Omental fat pad (tissue), 4 donors: Measurements from ENCODE around the gene ZNF665. TPM values are rescaled to one million over a fixed set of nuclear protein-coding genes. Genes with fewer than 3 reads are reported as not detected.
"Not testable (repeated sequence)": the region's sequence is repeated elsewhere in the genome, so short reads cannot be mapped to it uniquely, and the experiment has no call there.

ENCODE experiments used
- ATAC-seq: fragments of 150-250 bp; one replicate; pipeline ENCODE4 v1.9.1; 2016; ENCODE audit warnings: mild to moderate bottlenecking, moderate library complexity; ENCODE audit not compliant: low FRiP score
- DNase-seq: peaks from one replicate; pipeline ENCODE4 v3.0.0-alpha.2; 2019; ENCODE audit warnings: low spot score
- CTCF ChIP-seq, 3 donors: fragments of 450-650 bp; IDR thresholded peaks; one replicate each; pipeline ENCODE4 v1.5.1; 2016 to 2017; ENCODE audit warnings: antibody characterized with exemption in 3 of 3, mild to moderate bottlenecking in 3 of 3, moderate library complexity in 2 of 3
- total RNA-seq, 4 donors: library from RNA; depleted of rRNA; stranded (reverse); fragments of >200 nt; gene quantifications; one replicate each; pipeline ENCODE4 v1.1.0, GENCODE V29; 2016

ZNF665 gene
- total RNA-seq, 4 donors from 2014 or later = 1.4 to 3.2 (median 2.5) TPM

- DNase-seq (peak; percentile 71), ATAC-seq (peak; percentile 55)
- peak in 1 of 3 donors; percentile 47 for TF ChIP-seq CTCF (IDR thresholded peaks at IDR 0.05)
These were observed 2.2 kb upstream of the ZNF665 start for GRCh38 chr19:53195265-53195903.

- ATAC-seq (no peak), DNase-seq (no peak)
- TF ChIP-seq CTCF (IDR thresholded peaks at IDR 0.05) = no peak
These were observed 521 bp upstream of the ZNF665 start for GRCh38 chr19:53193535-53194222.

GRCh38 chr19:53190253-53190652, 2.9 kb downstream of the ZNF665 start:
- DNase-seq (no peak), ATAC-seq (no peak)
- TF ChIP-seq CTCF (IDR thresholded peaks at IDR 0.05) = no peak

GRCh38 chr19:53189691-53190198, 3.4 kb downstream of the ZNF665 start:
- DNase-seq, ATAC-seq: not testable (repeated sequence)

- not testable (repeated sequence) for DNase-seq, ATAC-seq
These were observed 7.8 kb downstream of the ZNF665 start for GRCh38 chr19:53185155-53185882.

GRCh38 chr19:53183146-53183764, 9.9 kb downstream of the ZNF665 start:
- no peak for TF ChIP-seq CTCF (IDR thresholded peaks at IDR 0.05)
- DNase-seq (no peak), ATAC-seq (no peak)

- ATAC-seq (no peak), DNase-seq (no peak)
- no peak for TF ChIP-seq CTCF (IDR thresholded peaks at IDR 0.05)
These were observed 11.0 kb downstream of the ZNF665 start for GRCh38 chr19:53182202-53182601.
